ENCODE measurements around the gene TMEM218.
"Not testable (repeated sequence)": the region's sequence is repeated elsewhere in the genome, so short reads cannot be mapped to it uniquely, and the experiment has no call there.

Gene TMEM218

DNA sequence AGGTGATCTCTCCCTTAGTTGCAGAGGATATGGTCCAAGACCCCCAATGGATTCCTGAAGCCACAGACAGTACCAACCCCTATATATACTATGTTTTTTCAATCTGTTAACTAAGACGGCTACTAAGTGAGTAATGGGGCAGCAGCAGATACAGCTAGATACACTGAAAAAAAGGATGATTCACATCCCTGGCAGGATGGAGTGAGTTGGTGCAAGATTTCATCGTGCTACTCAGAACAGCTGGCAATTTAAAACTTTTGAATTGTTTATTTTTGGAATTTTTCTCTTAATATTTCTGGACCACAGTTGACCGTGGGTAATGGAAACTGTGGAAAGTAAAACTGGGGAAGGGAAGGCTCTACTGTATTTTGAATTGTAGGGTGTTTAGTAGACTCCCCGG, 17.0 kb upstream of the TMEM218 start:
- FAIRE-seq, result no peak

DNA sequence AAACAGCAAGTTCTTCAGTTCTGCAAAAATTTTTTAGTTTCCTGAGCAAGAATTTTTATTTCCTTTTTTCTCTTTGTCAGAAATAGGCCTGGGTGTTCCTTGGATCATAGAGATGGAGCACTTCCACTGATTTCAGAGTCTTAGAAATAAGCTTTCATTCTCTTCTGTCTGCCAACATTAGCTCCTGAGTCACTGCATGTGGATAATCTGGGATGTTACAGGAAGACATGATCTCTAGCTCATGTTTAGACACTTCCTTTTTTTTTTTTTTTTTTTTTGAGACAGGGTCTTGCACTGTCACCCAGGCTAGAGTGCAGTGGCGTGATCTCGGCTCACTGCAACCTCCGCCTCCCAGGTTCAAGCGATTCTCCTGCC, 13.2 kb upstream of the TMEM218 start:
- no peak for FAIRE-seq

DNA sequence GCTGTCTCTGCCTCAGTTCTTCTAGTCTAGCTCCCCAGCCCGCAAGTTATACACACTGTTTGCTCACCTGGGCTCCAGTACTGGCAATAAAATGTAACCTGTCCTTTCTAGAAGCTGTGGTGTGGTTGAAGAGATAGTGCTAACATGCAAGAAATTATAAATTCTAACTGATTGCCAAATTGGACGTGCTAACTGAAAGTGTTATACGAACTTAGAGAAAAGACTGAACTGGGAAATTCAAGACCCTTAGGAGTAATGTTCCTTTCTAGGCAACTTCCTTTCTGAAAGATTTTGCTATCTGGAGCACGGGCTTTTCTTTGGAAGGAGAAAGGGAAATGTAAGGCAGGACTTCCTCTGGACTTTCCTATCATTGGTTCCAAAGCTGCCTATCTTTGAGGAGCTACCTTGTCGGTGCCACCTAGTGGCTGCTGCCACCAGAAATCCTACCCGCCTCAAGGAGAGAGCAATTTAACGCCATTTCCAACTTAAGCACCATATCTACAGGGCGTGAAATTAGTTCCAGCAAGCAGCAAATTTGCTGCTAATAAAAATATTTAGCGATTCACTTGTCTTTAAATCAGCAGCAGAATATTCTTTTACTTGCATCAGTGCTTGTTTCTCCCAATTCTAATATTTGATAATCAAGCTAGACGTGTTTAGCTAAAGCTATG, 12.7 kb upstream of the TMEM218 start:
- FAIRE-seq, result no peak

DNA sequence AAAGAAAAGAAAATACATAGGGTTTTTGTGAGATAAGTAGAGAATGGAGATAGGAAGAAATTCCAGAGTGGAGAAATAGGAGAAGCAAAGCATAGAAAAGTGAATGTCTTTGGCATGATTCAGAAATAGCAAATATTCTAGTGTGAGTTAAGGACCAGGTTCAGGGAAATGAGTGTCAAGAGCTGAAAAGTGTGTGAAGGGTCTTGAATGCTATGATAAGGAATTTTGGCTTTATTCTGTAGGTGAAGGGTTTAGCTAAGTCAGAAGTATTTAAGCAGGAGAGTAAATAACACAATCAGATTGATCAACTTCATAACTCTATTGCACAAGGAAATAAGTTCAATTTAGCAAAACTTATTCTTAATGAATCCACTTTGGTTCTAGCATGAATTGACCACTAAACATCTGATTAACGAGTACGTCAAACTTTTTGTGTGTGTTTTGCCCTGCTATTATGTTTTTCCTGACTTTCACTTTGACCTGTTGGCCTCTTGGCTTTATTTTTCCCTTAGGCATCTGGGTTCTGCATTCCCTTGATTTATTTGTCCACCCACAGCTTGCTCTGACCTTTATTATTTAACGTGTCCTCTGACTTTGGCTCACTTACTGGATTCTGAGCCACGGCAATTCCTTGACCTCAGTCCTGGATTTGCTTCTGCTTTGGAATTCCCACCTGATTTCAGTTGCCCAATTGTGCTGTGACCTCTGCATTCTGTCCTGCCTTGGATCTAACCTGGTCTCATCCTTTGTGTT, 11.9 kb upstream of the TMEM218 start:
- FAIRE-seq, result no peak

DNA sequence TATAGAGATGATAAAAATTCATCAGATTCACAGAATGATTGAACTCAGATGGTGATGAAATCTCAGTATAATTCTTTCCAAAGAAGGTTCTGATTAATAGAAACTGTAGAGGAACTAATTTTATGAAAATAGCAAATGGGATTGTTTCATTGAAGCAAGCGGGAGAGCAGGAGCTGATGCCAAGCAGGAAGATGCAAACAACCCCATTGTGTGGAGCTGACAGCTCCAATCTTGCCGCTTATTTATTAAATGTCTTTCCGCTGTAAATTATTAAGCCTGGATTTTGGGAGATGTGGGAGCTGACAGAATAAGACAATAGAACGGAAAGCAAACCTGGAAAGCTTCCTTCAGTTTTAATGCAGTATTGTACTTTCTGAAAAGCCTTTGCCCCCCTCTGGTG, 6.0 kb upstream of the TMEM218 start:
- no peak for FAIRE-seq

DNA sequence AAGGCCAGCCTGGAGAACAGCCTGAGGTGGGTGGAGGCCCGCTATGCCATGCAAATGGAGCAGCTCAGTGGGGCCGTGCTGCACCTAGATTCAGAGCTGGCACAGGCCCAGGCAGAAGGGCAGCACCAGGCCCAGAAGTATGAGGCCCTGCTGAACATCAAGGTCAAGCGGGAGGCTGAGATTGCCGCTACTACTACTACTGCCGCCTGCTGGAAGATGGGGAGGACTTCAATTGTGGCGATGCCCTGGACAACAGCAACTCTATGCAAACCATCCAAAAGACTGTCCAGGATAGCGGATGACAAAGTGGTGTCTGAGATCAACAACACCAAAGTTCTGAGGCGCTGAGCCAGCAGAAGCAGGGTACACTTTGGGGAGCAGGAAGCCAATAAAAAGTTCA, 3.1 kb upstream of the TMEM218 start:
- FAIRE-seq, result no peak

DNA sequence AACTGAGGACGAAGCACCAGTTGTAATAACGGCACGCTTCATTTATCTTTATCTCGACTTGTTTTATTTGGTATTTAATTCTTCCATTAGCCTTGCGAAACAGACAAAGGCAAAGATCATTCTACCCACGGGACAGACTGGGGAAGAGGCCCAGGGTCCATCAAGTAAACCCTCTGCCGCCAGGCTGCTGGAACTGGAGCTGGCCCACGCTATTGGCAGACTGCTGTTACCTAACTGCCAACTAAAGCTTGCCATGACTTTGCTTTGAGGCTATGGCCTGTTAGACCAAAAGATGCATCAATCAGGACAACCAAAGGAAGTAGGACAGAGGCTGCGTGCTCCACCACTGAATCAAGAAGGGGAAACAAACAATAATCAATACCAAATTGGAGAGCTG, 780 bp upstream of the TMEM218 start:
- no peak for FAIRE-seq

DNA sequence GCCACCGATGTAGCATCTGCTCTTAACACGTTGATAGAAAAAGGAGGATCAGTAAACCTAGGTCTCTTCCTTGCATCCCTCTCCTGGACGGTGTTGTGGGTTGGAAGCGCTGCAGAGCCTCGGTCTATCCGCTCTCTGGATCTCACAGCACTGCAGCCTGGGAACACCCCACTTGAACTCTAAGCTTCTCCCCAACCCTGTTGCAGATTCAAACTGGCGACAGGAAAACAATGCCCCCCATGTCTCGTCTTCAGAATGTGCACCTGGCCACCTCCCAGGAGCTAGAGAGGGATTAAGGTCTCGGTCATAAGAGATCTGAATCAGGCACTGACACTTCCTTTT, 454 bp downstream of the TMEM218 start:
- no peak for FAIRE-seq

DNA sequence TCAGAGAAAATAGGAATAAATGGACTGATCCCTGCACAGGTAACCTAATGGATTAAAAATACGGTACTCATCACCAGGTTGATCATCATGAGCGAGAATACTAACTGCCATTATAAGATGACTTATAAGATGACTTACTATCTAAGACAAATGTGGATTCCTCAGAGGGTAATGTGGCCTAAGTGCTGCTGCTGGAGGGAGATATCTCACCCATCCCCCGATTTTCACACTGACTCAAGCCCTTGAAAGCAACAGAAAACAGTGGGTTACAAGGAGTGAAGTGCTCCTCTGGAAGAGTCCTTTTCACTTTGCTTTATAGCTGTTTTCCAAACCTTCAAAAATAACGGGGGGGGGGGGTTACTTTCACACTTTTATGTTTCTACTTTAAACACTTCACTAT, 920 bp downstream of the TMEM218 start:
- FAIRE-seq, result no peak

DNA sequence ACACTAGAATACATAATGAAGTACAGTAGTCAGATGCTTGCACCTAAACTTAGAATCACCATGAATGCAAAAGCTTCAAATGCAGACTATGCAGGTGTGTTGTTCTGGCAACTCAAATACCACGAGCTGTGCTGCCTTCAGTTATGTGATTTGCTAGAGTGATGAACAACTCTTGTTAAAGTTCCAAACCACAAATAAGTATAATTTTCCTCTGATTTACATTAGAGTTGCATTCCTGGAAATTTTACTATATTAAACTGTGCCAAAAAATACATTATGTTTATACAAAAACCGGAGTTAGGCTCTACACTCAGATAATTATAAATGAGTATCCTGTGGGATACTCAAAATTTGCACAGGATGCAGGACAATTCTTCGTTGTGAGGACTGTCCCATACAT, 3.0 kb downstream of the TMEM218 start:
- FAIRE-seq, result no peak

DNA sequence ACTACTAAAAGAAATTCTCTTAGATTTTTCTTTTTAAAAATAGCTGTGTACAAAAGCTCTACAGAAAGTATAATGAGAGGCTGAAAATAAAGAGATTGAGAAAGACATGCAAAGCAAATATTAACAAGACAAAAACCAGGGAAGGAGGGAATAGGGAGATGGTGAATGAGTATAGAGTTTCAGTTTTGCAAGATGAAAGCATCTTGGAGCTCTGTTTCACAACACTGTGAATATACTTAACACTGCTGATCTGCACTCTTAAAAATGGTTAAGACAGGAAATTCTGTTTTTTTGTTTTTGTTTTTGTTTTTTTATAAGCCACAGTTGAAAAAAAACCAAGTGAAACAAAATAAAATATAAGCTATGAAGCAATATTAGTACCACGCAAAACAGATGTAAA, 5.5 kb downstream of the TMEM218 start:
- no peak for FAIRE-seq

DNA sequence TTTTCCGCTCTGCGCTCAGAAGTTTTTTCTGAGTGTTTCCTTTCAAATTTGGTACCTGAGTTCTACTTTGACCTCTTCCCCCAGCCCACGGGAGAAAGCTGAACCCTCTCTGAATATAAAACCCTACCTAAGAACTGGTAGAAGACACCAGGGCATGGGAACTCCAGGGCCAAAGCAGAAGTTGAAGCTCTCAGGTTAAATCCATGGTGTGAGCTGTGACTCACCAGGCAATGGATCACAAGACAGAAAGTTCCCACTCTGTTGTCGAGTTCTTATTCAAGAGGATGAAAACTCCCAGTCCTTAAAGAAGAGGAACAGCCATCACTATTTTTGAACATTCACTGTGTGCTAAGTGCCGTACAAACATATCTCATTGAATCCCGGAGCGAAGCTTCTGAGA, 8.9 kb downstream of the TMEM218 start:
- no peak for FAIRE-seq

DNA sequence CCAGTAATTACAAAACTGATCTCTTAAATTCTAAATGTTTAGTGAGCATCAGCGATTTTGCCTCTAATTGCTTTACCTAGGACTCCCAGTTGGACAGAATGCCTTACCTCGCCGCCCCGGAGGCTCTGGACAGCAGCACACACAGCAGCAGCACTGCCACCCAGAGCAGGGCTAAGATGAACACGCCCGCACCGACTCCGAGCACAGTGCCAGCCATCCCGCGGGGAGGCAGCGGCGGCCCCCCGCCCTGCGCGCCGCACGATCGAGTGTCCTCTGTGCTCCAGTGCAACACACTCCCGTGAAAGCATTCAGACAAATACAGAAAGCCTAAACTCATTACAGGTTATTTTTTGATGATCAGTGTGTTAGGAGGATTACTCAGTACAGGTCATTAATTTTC, 9.4 kb downstream of the TMEM218 start:
- no peak for FAIRE-seq

DNA sequence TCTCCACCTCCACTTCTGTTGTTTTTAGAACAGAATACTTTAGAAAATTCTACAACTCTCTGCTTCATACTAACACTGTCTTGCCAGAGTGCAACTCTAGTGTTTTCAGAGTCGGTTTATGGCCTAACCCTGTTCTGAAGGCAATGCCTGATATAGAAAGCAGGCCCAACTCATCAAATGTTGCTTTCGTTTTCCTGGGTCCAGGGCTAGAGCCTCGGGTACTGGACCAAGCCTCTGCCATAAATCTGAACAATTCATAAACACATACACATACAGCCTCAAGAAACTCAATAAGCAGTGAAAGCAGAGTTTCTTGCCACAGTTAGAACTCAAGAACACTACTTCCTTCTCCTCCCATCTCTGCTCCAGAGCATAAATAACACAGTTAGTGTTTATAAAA, 9.8 kb downstream of the TMEM218 start:
- no peak for FAIRE-seq

DNA sequence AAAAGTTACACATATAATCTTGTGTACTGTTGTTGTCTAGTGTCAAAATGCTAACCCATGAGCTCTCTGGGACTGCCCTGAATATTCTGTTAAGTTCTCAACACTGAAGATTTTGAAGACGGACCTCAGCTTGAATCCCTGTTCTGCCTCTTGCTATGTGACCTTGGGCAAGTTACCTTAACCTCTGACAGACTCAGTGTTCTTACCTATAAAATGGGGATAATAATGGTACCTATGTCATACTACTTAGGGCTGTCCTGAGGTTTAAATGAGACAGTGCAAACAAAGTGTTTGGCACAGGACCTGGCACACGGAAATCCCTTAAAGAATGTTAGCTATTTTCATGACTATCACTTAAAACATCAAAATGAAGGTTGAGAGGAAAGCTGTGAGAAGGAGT, 11.3 kb downstream of the TMEM218 start:
- no peak for FAIRE-seq

DNA sequence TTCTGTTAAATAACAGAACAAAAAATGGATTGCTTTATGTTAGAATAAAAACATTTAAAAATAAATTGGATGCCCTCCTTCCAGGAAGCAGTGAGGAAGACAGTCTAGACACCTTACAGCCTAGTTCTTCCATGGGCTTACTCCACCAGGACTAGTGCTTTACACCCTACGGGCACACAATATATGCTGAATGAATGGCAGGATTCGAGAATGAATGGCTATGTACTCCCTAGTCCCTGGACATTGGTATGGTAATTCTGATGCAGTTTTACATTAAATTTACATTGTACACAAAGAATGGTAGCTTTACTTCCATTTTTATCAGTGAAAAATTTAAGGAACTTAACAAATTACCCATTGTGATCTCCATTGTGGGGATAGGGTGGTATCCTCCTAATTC, 16.7 kb downstream of the TMEM218 start:
- no peak for FAIRE-seq

DNA sequence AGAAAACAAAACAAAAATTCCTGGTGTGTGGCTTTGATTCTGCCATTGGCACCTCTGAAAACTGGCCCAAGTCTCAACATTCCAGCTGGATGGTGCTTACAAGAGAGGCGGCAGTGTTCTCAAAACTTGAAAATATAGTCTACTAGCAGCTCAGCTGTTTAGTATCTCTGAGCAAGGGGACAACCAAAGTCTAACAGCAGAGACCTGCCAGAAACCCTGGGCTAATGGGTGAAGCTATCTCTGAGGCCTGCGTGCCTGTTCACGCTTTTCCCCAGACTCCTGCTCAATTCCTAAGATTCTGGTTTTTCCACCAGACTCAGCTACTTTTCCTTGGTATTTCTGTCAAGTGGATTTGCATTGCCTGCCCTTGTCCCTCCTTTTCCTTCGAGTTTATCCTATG, 17.9 kb downstream of the TMEM218 start:
- FAIRE-seq, result no peak

DNA sequence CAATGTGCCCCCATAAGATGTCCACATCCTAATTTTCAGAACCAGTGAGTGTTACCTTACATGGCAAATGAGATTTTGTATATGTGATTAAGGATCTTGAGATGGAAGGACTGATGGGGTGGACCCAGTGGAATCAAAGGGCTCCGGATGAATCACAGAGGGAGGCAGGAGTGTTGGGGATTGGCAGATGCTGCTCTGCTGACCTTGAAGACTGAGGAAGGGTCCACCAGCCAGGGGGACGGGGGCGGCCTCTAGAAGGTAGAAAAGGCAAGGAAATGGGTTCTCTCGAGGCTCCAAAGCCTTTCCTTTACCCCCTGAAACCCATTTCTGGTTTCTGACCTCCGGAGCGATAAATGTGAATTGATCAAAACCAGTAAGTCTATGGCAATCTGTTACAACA, 18.8 kb downstream of the TMEM218 start:
- FAIRE-seq, result no peak

DNA sequence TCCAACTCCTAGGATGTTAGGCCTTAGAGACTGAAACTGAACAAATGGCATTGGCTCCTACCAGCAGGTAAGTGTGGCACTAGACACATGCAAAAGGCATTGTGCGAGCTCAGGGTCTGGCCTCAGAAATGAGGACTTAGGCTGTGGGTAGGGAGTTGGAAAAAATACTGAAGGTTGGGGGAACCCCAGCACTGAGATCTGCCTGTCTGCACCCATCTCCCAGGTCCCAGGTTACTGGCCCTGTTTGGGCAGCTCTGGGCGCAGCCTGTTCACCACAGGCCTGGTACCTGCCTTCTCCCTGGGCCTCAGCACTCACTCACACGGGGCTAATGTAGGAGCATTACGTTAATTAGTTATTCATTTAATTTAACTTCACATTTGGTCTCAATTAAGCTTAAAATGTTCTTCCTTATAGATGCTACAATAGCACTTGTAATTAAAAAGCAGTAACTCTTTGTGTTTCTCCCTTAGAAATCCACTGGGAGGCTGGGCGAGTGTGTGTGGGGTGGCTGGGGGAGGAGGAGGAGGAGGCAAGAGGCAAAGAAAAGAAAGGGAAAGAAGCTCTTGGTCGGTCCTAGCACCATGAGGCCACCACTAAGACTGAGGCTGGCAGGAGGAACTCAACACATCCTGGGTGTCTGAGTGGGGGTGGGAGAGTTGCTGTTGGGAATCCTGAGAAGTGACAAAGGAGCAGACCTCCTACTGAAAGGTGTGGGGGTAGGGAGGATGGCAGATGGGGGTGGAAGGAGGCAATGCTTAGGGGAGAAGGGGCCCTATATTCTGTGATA, 19.4 kb downstream of the TMEM218 start:
- no peak for FAIRE-seq

DNA sequence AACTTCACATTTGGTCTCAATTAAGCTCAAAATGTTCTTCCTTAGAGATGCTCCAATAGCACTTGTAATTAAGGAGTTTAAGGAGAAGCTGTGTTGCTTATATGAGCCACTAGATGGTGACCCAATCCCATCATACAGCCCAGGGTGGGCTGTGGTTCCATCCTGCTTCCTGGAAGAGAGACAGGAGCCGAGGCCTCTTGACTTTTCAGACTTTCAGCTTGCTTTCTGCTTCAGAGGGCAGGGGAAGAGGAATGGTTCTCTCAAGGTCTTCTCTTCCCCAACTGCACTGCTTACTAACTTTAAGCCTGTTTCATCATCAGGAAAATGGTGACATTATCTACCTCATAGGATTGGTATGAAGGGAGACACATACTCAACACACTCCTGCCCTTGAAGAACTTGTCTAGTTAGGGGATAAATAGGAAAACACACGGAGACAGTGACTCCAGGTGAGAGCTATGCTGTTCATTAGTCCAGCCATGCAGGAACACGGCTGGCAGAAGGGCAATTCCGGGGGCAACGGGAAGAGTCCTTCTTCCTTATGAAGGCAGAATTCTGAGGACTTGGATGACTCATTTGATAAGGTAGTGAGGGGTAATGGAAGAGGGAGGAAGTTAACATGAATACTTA, 20.1 kb downstream of the TMEM218 start:
- peak; percentile 42 for FAIRE-seq

DNA sequence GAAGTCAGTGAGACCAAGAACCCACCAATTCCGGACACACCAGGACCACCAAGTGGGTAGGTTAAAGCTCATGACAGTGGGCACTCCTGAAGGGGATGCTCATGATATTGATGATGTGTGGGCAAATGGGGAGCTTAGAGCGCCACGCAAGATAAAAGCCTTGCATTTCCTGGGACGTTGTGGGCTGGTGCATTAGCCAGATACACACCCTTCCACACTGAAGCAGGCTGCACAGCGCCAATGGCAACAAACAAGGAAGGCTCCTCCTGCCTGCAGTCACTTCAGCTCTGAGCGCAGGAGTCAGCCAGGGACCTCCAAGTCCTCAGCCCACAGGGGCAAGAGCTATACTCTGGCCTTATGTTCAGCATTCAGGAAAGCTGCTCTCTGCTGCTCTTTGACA, 20.6 kb downstream of the TMEM218 start:
- no peak for FAIRE-seq

DNA sequence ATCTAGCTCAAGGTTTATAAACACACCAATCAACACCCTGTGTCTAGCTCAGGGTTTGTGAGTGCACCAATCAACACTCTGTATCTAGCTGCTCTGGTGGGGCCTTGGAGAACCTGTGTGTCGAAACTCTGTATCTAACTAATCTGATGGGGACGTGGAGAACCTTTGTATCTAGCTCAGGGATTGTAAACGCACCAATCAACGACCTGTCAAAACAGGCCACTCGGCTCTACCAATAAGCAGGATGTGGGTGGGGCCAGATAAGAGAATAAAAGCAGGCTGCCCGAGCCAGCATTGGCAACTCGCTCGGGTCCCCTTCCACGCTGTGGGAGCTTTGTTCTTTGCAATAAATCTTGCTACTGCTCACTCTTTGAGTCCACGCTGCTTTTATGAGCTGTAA, 21.3 kb downstream of the TMEM218 start:
- FAIRE-seq, result not testable (repeated sequence)

DNA sequence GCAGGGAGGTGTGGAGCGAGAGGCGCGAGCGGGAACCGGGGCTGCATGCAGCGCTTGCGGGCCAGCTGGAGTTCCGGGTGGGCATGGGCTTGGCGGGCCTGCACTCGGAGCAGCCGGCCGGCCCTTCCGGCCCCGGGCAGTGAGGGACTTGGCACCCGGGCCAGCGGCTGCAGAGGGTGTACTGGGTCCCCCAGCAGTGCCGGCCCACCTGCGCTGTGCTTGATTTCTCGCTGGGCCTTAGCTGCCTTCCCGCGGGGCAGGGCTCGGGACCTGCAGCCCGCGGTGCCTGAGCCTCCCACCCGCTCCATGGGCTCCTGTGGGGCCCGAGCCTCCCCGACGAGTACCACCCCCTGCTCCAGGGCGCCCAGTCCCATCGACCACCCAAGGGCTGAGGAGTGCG, 21.9 kb downstream of the TMEM218 start:
- not testable (repeated sequence) for FAIRE-seq

Data from TTC549 (cell line).